GM23248 (cell line): ENCODE results near the gene PTPRN2. TPM values are rescaled to one million over a fixed set of nuclear protein-coding genes. Genes with fewer than 3 reads are reported as not detected.

Experiments used
- DNase-seq: peaks from one replicate; pipeline ENCODE4 v3.0.0-alpha.2; 2015
- H2AFZ ChIP-seq: fragments of 200-600 bp; sonication (generic); 2 replicates; pipeline ENCODE4 v1.6.1; 2016; ENCODE audit warnings: antibody characterized with exemption
- H3F3A ChIP-seq: fragments of 200-600 bp; sonication (generic); 2 replicates; pipeline ENCODE4 v1.6.1; 2016; ENCODE audit warnings: mild to moderate bottlenecking, antibody characterized with exemption, mixed run types; ENCODE audit not compliant: insufficient read depth
- H3K27ac ChIP-seq: fragments of 200-600 bp; sonication (generic); 2 replicates; pipeline ENCODE4 v1.5.1; 2016; ENCODE audit warnings: mild to moderate bottlenecking
- H3K27me3 ChIP-seq: fragments of 200-600 bp; sonication (generic); replicated peaks from 2 replicates; pipeline ENCODE4 v1.6.1; 2016; ENCODE audit warnings: mild to moderate bottlenecking; ENCODE audit not compliant: insufficient read depth
- H3K36me3 ChIP-seq: fragments of 200-600 bp; sonication (generic); 2 replicates; pipeline ENCODE4 v1.6.1; 2016; ENCODE audit warnings: low read depth, mild to moderate bottlenecking
- H3K4me1 ChIP-seq: fragments of 200-600 bp; sonication (generic); 2 replicates; pipeline ENCODE4 v1.6.1; 2016; ENCODE audit warnings: mild to moderate bottlenecking; ENCODE audit not compliant: insufficient read depth
- H3K4me2 ChIP-seq: fragments of 200-600 bp; sonication (generic); one replicate; pipeline ENCODE4 v1.6.1; 2016; ENCODE audit warnings: mild to moderate bottlenecking; ENCODE audit not compliant: unreplicated experiment
- H3K4me3 ChIP-seq: fragments of 200-600 bp; sonication (generic); 2 replicates; pipeline ENCODE4 v1.5.1; 2016; ENCODE audit warnings: mild to moderate bottlenecking
- H3K79me2 ChIP-seq: fragments of 200-600 bp; sonication (generic); 2 replicates; pipeline ENCODE4 v1.6.1; 2016; ENCODE audit warnings: mild to moderate bottlenecking; ENCODE audit not compliant: insufficient read depth
- H3K9ac ChIP-seq: fragments of 200-600 bp; sonication (generic); 2 replicates; pipeline ENCODE4 v1.6.1; 2016; ENCODE audit warnings: mild to moderate bottlenecking
- H3K9me2 ChIP-seq: fragments of 200-600 bp; sonication (generic); 2 replicates; pipeline ENCODE4 v1.6.1; 2016; ENCODE audit warnings: mixed run types, mild to moderate bottlenecking, moderate library complexity; ENCODE audit not compliant: insufficient read depth
- H3K9me3 ChIP-seq: fragments of 200-600 bp; sonication (generic); one replicate; pipeline ENCODE4 v1.6.1; 2017; ENCODE audit warnings: low read depth
- H4K20me1 ChIP-seq: fragments of 200-600 bp; sonication (generic); 2 replicates; pipeline ENCODE4 v1.6.0; 2016; ENCODE audit not compliant: insufficient read depth
- EZH2 ChIP-seq: fragments of 200-600 bp; sonication (generic); IDR thresholded peaks from 2 replicates; pipeline ENCODE4 v1.6.1; 2018; ENCODE audit warnings: antibody characterized with exemption, mild to moderate bottlenecking; ENCODE audit not compliant: insufficient read depth, poor library complexity, severe bottlenecking
- EZH2phosphoT487 ChIP-seq: fragments of 200-600 bp; sonication (generic); IDR thresholded peaks from 2 replicates; pipeline ENCODE4 v1.6.1; 2018; ENCODE audit warnings: antibody characterized with exemption, moderate library complexity, mild to moderate bottlenecking, low read depth; ENCODE audit not compliant: insufficient read depth
- WGBS, 2 experiments: methylation state at CpG; one replicate each; pipeline ENCODE4 v1.1.6; 2015 to 2017; ENCODE audit warnings: low lambda C conversion rate in 2 of 2, low coverage in 1 of 2; ENCODE audit errors: missing lambda C conversion rate in 2 of 2; 5-methylcytosine and 5-hydroxymethylcytosine counted together
- in situ Hi-C: fragments of 300-500 bp; cut with MboI; formaldehyde crosslinking; loops from 2 replicates; pipeline ENCODE4 v1.15.0; 2020
- polyA plus RNA-seq: library from polyadenylated mRNA; unstranded; fragments of >200 nt; fragmentation: Nextera tagmentation; extraction: Ambion mirVana; gene quantifications from 2 replicates; pipeline ENCODE4 v1.2.1, GENCODE V29; 2016
- total RNA-seq: library from RNA; depleted of rRNA; stranded (reverse); fragments of >200 nt; shearing (Covaris generic); gene quantifications from 2 replicates; pipeline ENCODE4 v1.2.3, GENCODE V29; 2014

PTPRN2 gene
- total and polyA plus RNA-seq, 2 experiments from 2014 or later, result 0.13 TPM; not detected in 1

- H3K9me2 ChIP-seq, result no peaks in the 10 kb centered on the region
- no peak overlapping the region for H3K4me2 ChIP-seq
- no peaks in the 10 kb centered on the region for H3K79me2 ChIP-seq
- no peaks in the 10 kb centered on the region for H3K36me3 ChIP-seq
- H3F3A ChIP-seq, result no peaks in the 10 kb centered on the region
- no peak overlapping the region for H2AFZ ChIP-seq
- no peak overlapping the region for H3K27ac ChIP-seq
- in situ Hi-C loops, result no loop called here
- H3K9ac ChIP-seq, result no peak overlapping the region
- H3K4me1 ChIP-seq, result no peaks in the 10 kb centered on the region
- H3K27me3 ChIP-seq, result no peaks in the 10 kb centered on the region
- H3K4me3 ChIP-seq, result no peak overlapping the region
- H3K9me3 ChIP-seq, result no peaks in the 10 kb centered on the region
- H4K20me1 ChIP-seq, result no peaks in the 10 kb centered on the region
- 60 to 70% methylated on average over 13 of the region's 13 CpGs for whole genome bisulfite sequencing, 2 experiments
- TF ChIP-seq EZH2 (no peak), EZH2phosphoT487 (no peak)
- DNase-seq, result no peak
These were observed 733.9 kb downstream of the PTPRN2 start for GRCh38 chr7:157853789-157854065.

- H3K79me2 ChIP-seq, result no peaks in the 10 kb centered on the region
- no peak overlapping the region for H2AFZ ChIP-seq
- H3K27ac ChIP-seq, result no peak overlapping the region
- no peak overlapping the region for H3K4me3 ChIP-seq
- DNase-seq, result no peak
- no peaks in the 10 kb centered on the region for H3K9me3 ChIP-seq
- 56 to 59% methylated on average over 26 of the region's 26 CpGs for WGBS, 2 experiments
- no peaks in the 10 kb centered on the region for H3K9me2 ChIP-seq
- no peaks in the 10 kb centered on the region for H4K20me1 ChIP-seq
- H3K4me1 ChIP-seq, result no peaks in the 10 kb centered on the region
- H3K36me3 ChIP-seq, result no peaks in the 10 kb centered on the region
- no peaks in the 10 kb centered on the region for H3F3A ChIP-seq
- in situ Hi-C loops, result no loop called here
- no peaks in the 10 kb centered on the region for H3K27me3 ChIP-seq
- no peak for TF ChIP-seq EZH2
- TF ChIP-seq EZH2phosphoT487, result no peak
- H3K4me2 ChIP-seq, result no peak overlapping the region
- no peak overlapping the region for H3K9ac ChIP-seq
These were observed 734.4 kb downstream of the PTPRN2 start for GRCh38 chr7:157853076-157853788.

GRCh38 chr7:157851501-157852067, 736.0 kb downstream of the PTPRN2 start:
- DNase-seq, result no peak

GRCh38 chr7:157850481-157851444, 736.9 kb downstream of the PTPRN2 start:
- H3K9me2 ChIP-seq, result no peaks in the 10 kb centered on the region
- H3K27ac ChIP-seq, result no peak overlapping the region
- H3K9me3 ChIP-seq, result no peaks in the 10 kb centered on the region
- H3K4me2 ChIP-seq, result no peak overlapping the region
- H3K4me3 ChIP-seq, result no peak overlapping the region
- WGBS, 2 experiments, result 33 to 44% methylated on average over 20 of the region's 20 CpGs
- no peaks in the 10 kb centered on the region for H3K4me1 ChIP-seq
- no peaks in the 10 kb centered on the region for H3K36me3 ChIP-seq
- no peaks in the 10 kb centered on the region for H3K79me2 ChIP-seq
- in situ Hi-C loops, result no loop called here
- H2AFZ ChIP-seq, result no peak overlapping the region
- DNase-seq, result no peak
- no peaks in the 10 kb centered on the region for H3F3A ChIP-seq
- no peaks in the 10 kb centered on the region for H3K27me3 ChIP-seq
- no peaks in the 10 kb centered on the region for H4K20me1 ChIP-seq
- H3K9ac ChIP-seq, result no peak overlapping the region
- no peak for TF ChIP-seq EZH2
- no peak for TF ChIP-seq EZH2phosphoT487

More at GRCh38 chr7:157851501-157852067, 736.0 kb downstream of the PTPRN2 start:
- Histone ChIP-seq H3K9me2 (no peaks in the 10 kb centered on the region), H3K4me1 (no peaks in the 10 kb centered on the region), H3K4me2 (no peak overlapping the region), H3K79me2 (no peaks in the 10 kb centered on the region), H3K27me3 (no peaks in the 10 kb centered on the region), H4K20me1 (no peaks in the 10 kb centered on the region), H3K9ac (no peak overlapping the region), H3K9me3 (no peaks in the 10 kb centered on the region), H2AFZ (no peak overlapping the region), H3F3A (no peaks in the 10 kb centered on the region), H3K36me3 (no peaks in the 10 kb centered on the region), H3K27ac (no peak overlapping the region), H3K4me3 (no peak overlapping the region)
- TF ChIP-seq EZH2, result no peak
- no peak for TF ChIP-seq EZH2phosphoT487
- 5 to 6% methylated on average over 20 of the region's 20 CpGs for WGBS, 2 experiments
- in situ Hi-C loops, result no loop called here
